GM21447 (cell line): Measurements from ENCODE around the gene SHISA5.

Experiments used
- ATAC-seq: cut with Tn5 transposase; IDR thresholded peaks from one replicate; pipeline ENCODE4 v1.9.1; 2021; ENCODE audit not compliant: unreplicated experiment

Gene SHISA5

GRCh38 chr3:48418651-48419050 is 85.3 kb downstream of the SHISA5 start:
- no peak for ATAC-seq

- no peak for ATAC-seq
These were observed 85.8 kb downstream of the SHISA5 start for GRCh38 chr3:48418140-48418539.
